Measurements from ENCODE around the gene VPS37D.

GRCh38 chr7:73685311-73685710 lies 17.7 kb downstream of the VPS37D start:
- TF ChIP-seq YY1 (IDR thresholded peaks at IDR 0.05; ENCODE audit: insufficient read depth, insufficient read length): no peak
- TF ChIP-seq ZNF274 (IDR thresholded peaks at IDR 0.05; ENCODE audit: low read depth, low read length): no peak
- no peak for TF ChIP-seq SUZ12 (IDR thresholded peaks at IDR 0.05; ENCODE audit: extremely low read depth, insufficient read depth, insufficient read length)

Measured in NT2/D1 (cell line).